ENCODE data around the gene SFXN2. TPM values are rescaled to one million over a fixed set of nuclear protein-coding genes. Genes with fewer than 3 reads are reported as not detected.
"Not testable (repeated sequence)": the region's sequence is repeated elsewhere in the genome, so short reads cannot be mapped to it uniquely, and the experiment has no call there.

Gene SFXN2
- total RNA-seq, 1 donor from 2014 or later = 25.5 TPM

DNA sequence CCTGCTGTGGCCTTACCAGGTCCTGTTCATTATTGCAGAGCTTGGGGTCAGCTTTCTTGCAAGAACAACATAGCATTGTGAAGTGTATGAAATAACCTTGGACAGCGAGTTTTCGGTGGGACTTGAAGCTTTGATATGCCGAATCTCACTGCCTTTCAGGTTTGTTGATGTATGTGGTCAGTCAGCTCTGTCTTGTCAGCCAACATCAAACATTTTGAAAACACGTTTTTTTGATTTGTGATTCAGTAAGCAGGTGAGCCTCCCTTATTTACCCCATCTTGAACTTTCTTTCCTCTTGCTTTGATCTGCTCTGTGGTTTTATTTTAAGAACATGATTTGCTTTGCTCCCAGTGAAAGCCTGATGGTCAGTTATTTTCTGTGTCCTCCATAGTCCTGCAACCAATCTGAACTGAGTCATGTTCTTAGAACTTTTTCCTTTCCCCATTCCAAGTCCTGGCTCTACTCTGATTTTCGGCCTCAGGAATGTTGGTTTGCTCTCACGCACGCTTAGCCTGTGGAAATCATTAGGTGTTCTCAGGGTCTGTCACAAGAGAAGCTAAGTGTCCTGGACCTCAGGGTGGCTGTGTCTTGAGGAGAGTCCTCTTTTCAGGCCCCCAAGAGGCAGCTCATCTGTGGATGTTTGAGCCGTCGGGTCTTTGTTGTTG, 38.0 kb downstream of the SFXN2 start:
- DNase-seq (ENCODE audit: low spot score) (no peak), ATAC-seq (no peak)

DNA sequence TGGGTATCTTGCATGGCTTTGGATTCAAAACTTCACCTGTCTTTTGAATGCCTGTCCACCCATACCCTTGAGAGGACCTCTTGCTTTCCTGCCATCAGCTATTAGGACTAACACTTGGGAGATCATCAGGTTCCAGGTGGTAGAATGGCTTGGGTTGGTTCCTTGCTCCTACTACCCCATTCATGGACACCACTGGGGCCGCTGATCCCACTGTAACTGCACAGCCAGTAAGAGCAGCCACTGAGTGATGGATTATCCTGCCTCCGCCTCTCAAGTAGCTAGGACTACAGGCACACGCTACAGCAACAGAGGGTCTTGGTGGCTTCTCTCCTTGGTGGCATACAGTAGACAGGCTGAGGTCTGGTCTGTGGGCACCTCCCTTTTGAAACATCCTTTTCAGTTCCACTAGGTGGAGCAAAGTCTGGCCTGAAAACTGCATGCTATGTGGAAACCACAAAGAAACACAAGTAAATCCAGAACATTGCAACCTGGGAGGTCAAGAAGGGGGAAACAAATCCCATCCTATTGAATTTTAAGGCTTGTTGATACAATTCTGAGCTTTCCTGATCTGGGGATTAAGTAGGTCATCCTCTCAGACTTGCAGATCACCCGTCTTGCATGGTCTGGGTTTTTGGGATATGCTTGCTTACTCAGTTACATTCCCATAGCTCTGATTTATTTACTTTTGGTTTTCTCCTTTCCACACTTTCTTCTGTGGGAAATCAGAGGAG, 38.7 kb downstream of the SFXN2 start:
- DNase-seq (ENCODE audit: low spot score) (no peak), ATAC-seq (peak; percentile 95)

DNA sequence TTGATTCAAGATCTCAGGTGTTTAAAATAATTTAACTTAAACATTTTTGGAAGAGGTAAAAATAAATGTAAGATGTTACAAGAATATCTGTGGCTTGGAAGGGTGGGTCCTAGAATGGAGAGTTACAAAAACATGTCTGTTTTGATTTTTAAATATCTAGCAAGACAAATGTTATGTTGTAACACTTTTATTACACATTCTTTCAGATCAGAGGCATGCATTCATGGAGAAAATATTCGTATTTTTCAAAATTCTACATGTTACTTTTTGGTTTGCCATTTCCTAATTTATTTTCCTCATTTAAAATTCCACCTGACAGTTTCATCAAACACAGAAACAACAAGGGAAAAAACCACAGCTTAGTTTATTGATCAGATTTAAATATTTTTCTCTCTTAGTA, 39.3 kb downstream of the SFXN2 start:
- ATAC-seq (no peak), DNase-seq (ENCODE audit: low spot score) (no peak)

DNA sequence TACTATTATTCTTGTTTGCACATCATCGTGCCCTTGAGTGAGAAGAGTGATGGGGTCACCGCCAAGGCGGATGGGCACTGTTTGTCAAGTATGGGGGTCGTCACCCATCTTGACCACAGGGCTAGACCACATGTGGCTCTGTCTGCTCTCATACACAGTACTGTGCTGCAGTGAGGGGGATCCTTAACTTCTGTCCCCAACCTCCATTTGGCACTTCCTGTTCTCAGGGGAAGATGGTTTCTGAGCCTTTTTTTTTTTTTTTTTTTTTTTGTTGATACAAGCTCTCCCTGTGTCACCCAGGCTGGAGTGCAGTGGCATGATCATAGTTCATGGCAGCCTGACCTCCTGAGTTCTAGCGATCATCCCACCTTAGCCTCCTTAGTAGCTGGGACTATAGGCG, 42.9 kb downstream of the SFXN2 start:
- DNase-seq (ENCODE audit: low spot score) (no peak), ATAC-seq (peak; percentile 19)

DNA sequence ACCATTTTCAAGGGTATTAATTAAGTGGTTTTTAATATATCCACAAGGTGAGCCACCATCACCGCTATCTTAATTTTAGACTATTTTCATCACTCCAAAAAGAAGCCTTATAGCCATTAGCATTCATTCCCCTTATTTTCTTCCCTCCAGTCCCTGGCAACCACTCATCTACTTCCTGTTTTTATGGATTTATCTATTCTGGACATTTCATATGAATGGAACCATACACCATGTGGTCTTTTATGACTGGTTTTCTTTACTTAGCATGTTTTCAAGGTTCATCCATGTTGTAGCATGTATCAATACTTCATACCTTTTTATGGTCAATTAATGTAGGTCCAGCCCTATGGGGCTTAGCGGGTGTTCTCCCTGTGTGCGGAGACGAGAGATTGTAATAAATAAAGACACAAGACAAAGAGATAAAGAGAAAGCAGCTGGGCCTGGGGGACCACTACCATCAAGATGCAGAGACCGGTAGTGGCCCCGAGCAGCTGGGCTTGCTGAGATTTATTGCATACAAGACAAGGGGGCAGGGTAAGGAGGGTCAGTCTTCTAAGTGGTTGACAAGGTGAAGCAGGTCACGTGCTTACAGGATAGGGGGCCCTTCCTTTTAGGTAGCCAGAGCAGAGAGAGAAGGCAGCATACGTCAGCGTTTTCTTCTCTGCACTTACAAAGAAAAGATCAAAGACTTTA, 44.0 kb downstream of the SFXN2 start:
- DNase-seq (ENCODE audit: low spot score) (no peak), ATAC-seq (no peak)

DNA sequence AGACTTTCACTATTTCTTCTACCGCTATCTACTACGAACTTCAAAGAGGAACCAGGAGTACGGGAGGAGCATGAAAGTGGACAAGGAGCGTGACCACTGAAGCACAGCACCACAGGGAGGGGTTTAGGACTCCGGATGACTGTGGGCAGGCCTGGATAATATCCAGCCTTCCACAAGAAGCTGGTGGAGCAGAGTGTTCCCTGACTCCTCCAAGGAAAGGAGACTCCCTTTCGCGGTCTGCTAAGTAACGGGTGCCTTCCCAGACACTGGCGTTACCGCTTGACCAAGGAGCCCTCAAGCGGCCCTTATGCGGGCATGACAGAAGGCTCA, 44.5 kb downstream of the SFXN2 start:
- not testable (repeated sequence) for ATAC-seq; DNase-seq (ENCODE audit: low spot score)

DNA sequence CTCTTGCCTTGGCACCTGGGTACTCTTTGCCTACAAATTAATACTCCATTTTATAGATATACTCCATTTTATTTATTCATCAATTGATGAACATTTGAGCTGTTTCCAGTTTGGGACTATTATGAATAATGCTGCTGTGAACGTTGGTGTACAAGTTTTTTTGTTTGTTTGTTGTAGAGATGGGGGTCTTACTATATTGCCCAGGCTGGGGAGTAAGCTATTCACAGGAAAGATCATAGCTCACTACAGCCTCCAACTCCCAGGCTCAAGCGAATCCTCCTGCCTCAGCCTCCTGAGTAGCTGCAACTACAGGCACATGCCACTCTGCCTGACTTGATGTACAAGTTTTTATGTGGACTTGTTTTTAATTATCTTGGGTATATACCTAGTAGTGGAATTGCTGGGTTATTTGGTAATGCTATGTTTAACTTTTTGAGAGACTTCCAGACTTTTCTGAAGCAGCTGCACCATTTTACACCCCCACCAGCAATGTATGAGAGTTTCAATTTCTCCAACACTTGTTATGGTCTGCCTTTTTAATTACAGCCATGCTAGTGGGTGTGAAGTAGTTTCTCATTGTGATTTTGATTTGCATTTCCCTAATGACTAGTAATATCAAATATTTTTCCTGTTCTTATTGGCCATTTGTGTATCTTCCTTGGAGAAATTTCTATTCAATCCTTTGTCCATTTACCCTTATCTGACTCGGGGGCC, 45.2 kb downstream of the SFXN2 start:
- no peak for ATAC-seq
- no peak for DNase-seq (ENCODE audit: low spot score)

DNA sequence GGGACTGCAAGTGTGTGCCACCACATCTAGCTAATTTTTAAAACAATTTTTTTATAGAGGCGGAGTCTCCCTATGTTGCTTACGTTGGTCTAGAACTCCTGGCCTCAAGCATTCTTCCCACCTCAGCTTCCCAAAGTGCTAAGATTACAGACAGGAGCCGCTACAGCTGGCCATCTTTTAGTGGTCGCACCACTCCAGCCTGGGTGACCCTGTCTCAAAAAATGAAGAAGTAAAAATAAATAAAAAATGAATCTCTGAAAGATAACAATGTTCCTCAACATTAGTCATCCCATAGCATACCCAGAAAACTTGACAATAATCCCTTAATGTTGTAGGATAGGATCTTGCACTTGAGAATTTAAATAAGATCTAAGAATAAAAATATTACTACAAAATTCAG, 47.5 kb downstream of the SFXN2 start:
- DNase-seq (ENCODE audit: low spot score) = no peak
- ATAC-seq = no peak

DNA sequence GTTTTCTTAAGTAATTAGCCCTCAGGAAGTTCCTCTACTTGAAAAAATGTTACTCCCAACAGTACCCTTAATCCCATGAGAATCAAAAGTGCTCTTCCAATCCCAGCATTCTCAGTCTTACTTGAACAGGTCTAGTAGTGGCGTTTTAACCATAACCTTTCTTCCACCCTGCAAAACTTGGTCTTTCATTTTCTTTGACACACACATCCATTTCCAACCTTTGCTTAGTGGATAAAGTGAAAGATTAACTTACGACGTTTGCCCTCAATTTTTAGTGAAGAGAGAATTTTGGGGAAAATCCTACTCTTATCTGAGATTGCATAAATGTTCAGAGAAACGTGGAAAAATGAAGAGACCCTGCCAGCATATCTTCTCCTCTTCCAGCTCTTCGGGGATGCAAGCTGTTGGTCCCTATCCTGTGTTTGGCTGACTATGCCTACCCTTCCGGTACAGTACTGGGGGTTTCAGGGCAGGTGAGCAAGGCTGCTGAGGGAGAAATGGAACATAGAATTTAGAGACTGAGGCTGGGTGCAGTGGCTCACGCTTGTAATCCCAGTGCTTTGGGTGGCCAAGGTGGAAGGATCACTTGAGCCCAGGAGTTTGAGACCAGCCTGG, 48.1 kb downstream of the SFXN2 start:
- ATAC-seq = peak; percentile 62
- DNase-seq (ENCODE audit: low spot score) = no peak

DNA sequence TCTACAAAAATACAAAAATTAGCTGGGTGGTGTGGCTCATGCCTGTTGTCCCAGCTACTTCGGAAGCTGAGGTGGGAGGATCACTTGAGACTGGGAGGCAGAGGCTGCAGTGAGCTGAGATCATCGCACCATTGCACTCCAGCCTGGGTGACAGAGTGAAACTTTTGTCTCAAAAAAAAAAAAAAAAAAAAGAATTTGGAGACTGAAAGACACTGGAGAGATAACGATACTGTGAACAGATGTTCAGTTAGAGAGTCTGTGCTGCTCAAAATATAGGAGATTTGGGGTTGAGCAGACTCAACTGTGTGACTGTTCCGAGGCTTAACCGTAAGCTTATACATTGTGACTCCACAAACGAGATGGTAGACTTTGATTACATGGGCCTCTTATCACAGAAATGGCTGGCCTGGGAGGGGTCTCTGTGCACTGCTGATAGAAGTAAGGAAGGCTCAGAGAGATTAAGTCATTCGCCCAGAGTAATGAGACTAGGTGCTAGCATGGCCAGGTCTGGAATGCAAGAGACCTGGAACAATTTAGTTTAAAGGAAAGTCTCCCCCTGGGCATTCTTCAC, 48.7 kb downstream of the SFXN2 start:
- ATAC-seq (peak; percentile 9), DNase-seq (ENCODE audit: low spot score) (no peak)

DNA sequence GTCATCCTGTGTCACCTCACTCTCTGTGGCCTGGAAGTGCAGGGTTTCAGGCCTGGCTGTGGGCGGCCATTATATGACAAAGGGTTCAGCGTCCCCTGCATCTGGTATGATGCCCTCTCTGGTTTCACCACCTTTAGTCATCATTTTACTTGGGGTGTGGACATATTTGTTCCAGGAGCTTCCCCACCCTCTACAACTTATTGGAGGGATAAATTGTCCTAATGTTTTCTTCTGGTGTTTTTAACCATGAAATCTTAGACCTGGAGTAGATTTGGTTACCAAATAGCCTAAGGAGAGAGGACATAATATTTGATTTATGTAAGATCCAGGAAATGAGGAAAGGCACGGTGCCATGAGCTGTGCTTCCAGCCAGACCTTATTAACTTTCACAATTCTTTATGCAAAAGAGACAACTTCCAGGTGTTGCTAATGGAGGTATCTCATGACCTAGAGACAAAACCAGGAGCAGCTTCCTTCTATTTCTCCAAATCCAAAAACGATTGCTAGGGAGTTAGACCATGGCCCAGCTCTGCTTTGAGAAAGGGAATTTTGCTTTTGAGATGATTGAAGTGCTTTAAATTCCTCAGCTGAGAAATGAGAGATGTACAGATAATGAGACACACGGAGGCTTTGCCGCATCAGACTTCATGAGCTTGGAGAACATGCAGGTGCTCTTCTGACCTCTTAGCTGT, 50.2 kb downstream of the SFXN2 start:
- ATAC-seq = no peak
- no peak for DNase-seq (ENCODE audit: low spot score)

DNA sequence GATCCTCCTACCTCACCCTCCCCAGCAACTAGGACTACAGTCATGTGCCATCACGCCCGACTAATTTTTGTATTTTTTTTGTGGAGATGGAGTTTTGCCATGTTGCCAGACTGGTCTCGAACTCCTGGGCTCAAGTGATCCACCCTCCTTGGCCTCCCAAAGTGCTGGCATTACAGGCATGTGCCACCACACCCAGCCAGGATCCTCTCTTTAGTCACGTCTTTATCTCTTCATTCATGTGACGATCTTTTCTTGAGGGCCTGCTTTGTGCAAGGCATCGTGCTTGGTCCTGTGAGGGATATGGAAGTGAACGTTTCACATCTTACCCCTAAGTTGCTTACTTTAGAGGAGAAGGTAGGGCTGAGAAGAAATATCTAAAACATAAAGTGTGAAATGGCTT, 50.9 kb downstream of the SFXN2 start:
- no peak for DNase-seq (ENCODE audit: low spot score)
- no peak for ATAC-seq

DNA sequence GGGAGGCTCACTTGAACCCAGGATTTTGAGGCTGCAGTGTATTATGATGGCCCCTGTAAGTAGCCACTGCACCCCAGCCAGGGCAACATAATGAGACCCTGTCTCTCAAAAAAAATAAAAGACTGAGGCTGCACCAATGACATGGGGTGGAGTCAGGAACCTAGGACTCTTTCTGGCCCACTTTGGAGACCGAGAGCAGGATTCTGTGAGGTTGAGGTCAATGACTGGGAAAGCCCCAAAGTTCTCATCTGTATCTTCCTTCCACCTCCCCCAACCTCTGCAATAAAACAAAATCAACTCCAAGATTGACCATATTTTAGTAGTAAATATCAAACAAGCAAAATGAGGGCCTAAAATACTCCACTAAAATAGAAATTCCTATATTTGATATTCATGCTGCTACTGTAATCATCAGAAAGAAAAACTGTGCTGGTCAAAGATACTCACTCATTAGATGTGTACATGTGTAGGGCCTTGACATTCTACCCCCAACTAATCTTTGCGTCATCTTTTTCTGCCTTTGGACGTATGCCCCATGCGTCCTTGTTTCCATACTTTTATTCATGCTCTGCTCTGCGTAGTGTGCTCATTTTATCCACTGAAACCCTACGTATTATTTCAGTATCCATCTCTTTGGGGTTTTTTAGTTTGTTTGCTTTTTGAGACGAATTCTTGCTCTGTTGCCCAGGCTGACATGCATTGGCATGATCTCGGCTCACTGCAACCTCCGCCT, 53.2 kb downstream of the SFXN2 start:
- DNase-seq (ENCODE audit: low spot score) (no peak), ATAC-seq (no peak)

DNA sequence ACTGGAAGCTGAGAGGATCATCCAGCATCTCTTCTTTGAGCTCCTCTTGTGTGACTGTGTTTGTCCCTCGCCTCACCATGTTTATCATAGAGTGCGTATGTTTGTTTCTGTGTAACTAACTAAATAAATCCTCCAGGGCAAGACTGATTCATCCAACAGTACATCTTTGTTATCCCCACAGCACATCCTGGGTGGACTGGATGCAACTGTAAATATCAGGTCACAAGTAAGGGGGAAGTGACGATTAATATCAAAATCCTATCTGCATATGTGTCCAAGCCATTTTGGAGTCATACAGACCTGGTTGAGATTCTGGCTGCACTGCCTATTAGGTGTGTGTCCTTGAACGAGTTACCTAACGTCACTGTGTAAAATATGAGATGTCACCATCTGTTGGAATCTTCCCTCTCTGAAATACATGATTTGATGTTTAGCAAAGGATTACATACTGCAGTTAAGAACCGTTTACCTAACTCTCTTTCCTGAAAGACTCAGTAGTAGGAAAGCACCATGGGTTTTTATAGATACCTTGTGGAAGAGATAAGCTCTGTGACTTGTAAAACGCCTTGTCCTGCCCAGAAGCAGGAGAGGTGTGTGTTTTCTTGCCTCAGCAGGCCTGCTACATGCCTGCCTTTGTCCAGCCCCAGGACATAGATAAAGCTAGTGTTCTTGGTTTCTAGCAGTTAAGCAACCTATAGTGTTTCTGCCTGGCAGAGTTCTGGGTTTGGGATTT, 55.1 kb downstream of the SFXN2 start:
- ATAC-seq (peak; percentile 53), DNase-seq (ENCODE audit: low spot score) (no peak)

DNA sequence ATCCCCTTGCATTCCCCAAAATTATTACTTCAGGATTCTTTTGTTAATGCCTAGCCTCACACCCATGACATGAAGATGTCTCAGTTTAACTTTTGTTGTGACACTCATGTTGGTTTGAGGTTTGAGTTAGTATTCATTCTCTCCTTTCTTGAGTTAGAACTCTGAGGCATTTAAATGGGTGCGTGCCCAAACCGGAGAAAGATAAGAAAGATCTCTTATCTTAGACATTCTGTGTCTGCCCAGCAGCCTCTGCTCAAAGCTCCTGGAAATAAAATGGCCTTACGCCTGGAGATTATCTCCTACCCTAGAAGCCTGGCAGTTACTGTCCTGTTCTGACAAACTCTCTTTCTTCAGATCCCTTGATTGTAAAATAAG, 55.7 kb downstream of the SFXN2 start:
- ATAC-seq (no peak), DNase-seq (ENCODE audit: low spot score) (no peak)

DNA sequence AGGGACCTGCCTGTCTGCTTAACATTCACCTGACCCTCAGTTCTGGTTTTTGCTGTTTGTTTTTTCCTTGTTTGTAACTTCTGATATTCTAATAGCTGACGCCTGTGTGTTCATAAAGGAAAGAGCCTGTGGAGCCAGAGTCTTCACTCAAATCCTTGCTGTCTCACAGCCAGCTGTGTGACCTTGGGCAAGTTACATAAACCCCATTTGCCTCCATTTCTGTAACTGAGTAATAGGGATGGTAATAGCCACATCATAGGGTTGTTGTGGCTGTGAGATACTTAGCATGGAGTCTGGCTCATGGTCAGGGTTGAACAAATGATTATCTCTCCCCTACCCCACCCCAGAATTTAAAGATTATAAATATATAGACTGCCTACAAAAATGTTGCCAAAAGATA, 56.4 kb downstream of the SFXN2 start:
- DNase-seq (ENCODE audit: low spot score) (no peak), ATAC-seq (no peak)

DNA sequence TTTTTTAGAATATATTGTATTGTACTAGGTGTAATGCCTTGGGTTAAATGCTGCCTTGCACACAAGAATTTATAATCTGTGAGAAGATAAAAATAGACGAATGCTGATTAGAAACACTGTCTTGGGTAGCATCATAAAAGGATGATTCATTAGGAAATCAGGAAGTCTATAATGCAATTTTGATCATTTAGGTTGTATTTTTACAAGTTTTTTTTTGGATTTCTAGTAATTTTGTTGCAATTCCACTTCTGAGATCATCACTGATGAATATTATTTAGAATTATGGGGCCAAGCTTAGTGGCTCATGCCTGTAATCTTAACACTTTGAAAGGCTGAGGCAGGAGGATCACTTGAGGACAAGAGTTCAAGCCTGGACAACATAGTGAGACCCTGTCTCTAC, 58.9 kb downstream of the SFXN2 start:
- no peak for ATAC-seq
- no peak for DNase-seq (ENCODE audit: low spot score)

DNA sequence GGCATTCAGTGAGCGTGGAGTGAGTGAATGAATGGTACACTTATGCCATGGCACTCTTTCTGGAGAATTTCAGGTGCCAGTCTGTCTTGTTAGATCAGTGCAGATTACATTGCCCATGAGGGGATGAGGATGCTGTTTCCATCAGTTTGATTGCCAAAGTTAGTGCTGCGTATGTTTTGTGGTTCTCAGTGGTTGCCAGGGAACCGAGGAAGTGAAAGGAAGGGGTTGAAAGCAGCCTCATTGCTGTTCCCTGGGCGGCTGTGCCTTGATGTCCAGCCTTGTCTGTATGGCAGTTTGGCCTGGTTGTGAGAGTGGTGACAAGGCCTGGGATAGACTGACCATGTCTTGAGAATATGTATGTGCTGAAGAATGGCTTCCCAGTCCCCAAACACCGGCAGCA, 59.5 kb downstream of the SFXN2 start:
- DNase-seq (ENCODE audit: low spot score) (no peak), ATAC-seq (no peak)

Data from left lobe of liver (tissue), 2 donors.